ENCODE results near the gene DRC1.
A peak's percentile ranks its signal among the peaks of the same experiment; 100 is the strongest.

- peak; percentile 78 for TF ChIP-seq CTCF (conservative IDR thresholded peaks at IDR 0.05; ENCODE audit: low read depth, low read length)
- TF ChIP-seq EZH2 (IDR thresholded peaks at IDR 0.05; ENCODE audit: borderline replicate concordance, low read depth, low read length, poor library complexity, severe bottlenecking): no peak
Observed at GRCh38 chr2:26469092-26469710, 67.5 kb downstream of the DRC1 start.

All from A673 (cell line).